Naive thymus-derived CD8-positive, alpha-beta T cell (primary cell): ENCODE measurements around the gene ADIPOR2. TPM values are rescaled to one million over a fixed set of nuclear protein-coding genes. Genes with fewer than 3 reads are reported as not detected.
A peak's percentile ranks its signal among the peaks of the same experiment; 100 is the strongest.

Experiments
- ATAC-seq, 2 donors: fragments of 150-1000 bp; cut with Tn5 transposase in 1 of 2; sonication (Bioruptor Pico), chemical (Tn5 transposase) in 1 of 2; 1 replicate in 1 of 2; 2 replicates in 1 of 2; pipeline ENCODE4 v1.10.0; 2021; ENCODE audit warnings: mild to moderate bottlenecking in 2 of 2, moderate library complexity in 2 of 2
- POLR2A ChIA-PET: fragments of 350-600 bp; sonication (Branson Sonifier 250); formaldehyde crosslinking; loops from one replicate; lab custom pipeline; 2021; ENCODE audit warnings: antibody characterized with exemption; lab: Charles Lee
- DNase-seq, 10 donors: peaks; one replicate each; pipeline versions ENCODE4 v3.0.0 to v3.0.0-alpha.2; 2020 to 2022
- H3K27ac Mint-ChIP-seq, 10 donors: one replicate each; pipeline ENCODE4 v1.8.0; 2020 to 2022; ENCODE audit warnings: mild to moderate bottlenecking in 10 of 10, mixed read lengths in 10 of 10, moderate library complexity in 4 of 10, inconsistent platforms in 1 of 10
- H3K27me3 Mint-ChIP-seq, 5 donors: one replicate each; pipeline ENCODE4 v1.8.0; 2021 to 2022; ENCODE audit warnings: mixed read lengths in 5 of 5
- H3K36me3 Mint-ChIP-seq, 3 donors: one replicate each; pipeline ENCODE4 v1.8.0; 2020 to 2022; ENCODE audit warnings: mixed read lengths in 3 of 3, mild to moderate bottlenecking in 2 of 3, inconsistent platforms in 1 of 3
- H3K4me1 Mint-ChIP-seq, 4 donors: one replicate each; pipeline ENCODE4 v1.8.0; 2021 to 2022; ENCODE audit warnings: mixed read lengths in 4 of 4
- H3K4me3 Mint-ChIP-seq, 10 donors: one replicate each; pipeline ENCODE4 v1.8.0; 2020 to 2022; ENCODE audit warnings: mild to moderate bottlenecking in 10 of 10, mixed read lengths in 10 of 10, moderate library complexity in 6 of 10, inconsistent platforms in 1 of 10
- H3K9me3 Mint-ChIP-seq, 9 donors: one replicate each; pipeline ENCODE4 v1.8.0; 2020 to 2022; ENCODE audit warnings: mixed read lengths in 9 of 9, mild to moderate bottlenecking in 3 of 9, inconsistent platforms in 1 of 9, moderate library complexity in 1 of 9
- polyA plus RNA-seq, 3 donors: library from polyadenylated mRNA; unstranded; fragments of 300-500 nt; fragmentation: Illumina TruSeq; gene quantifications; one replicate each; pipeline ENCODE4 v1.2.3, GENCODE V29; 2021
- total RNA-seq, 8 experiments: library from RNA in 2 of 8; stranded (reverse) in 2 of 8; gene quantifications; one replicate each; pipeline ENCODE4 v1.2.3 and lab custom pipeline; 2021 to 2026

Gene ADIPOR2
- total and polyA plus RNA-seq, 5 experiments from 2014 or later = 2.0 to 39.9 (median 3.2) TPM

GRCh38 chr12:1747609-1748008 is 56.7 kb downstream of the ADIPOR2 start:
- peak overlapping the region in 1 of 10 donors; percentile 15 for H3K27ac Mint-ChIP-seq
- ATAC-seq = no peak

GRCh38 chr12:1749019-1749418 is 58.1 kb downstream of the ADIPOR2 start:
- POLR2A ChIA-PET = no interaction called here
- Mint-ChIP-seq H3K27ac (peak overlapping the region in 1 of 10 donors; percentile 82), H3K36me3 (peaks cover 18 to 44% (median 40%) of the 10 kb centered on the region in 3 donors), H3K4me3 (peak overlapping the region in 1 of 10 donors; percentile 7), H3K4me1 (peaks cover 8 to 42% (median 22%) of the 10 kb centered on the region in 4 donors), H3K9me3 (peaks cover 3 to 28% (median 14%) of the 10 kb centered on the region in 9 donors), H3K27me3 (no peaks in the 10 kb centered on the region)
- DNase-seq = no peak
- no peak for ATAC-seq

More at GRCh38 chr12:1747609-1748008, 56.7 kb downstream of the ADIPOR2 start:
- Mint-ChIP-seq H3K9me3 (peaks cover 3 to 28% (median 14%) of the 10 kb centered on the region in 9 donors), H3K27me3 (no peaks in the 10 kb centered on the region), H3K4me1 (peaks cover 6 to 42% (median 17%) of the 10 kb centered on the region in 4 donors), H3K36me3 (peaks cover 18 to 48% (median 40%) of the 10 kb centered on the region in 3 donors), H3K4me3 (no peak overlapping the region)
- no peak for DNase-seq
- POLR2A ChIA-PET = interaction anchor here (0.6 kb wide), 1 partner anchor 54 kb away, joined by 7 read pairs; no protein-coding TSS in a partner anchor

DNA sequence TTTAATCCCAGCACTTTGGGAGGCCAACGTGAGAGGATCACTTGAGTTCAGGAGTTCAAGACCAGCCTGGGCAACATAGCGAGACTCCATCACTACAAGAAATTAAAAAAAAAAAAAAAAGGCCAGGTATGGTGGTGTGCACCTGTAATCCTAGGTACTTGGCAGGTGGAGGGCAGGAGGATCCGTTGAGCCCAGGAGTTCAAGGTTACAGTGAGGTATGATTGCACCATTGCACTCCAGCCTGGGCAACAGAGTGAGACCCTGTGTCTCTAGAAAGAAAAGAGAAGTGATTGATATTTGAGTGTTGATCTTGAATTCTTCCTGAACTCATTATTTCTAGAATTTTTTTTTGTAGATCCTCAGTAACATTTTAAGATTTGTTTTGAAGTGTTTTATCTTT is 59.4 kb downstream of the ADIPOR2 start:
- H3K27me3 Mint-ChIP-seq = no peaks in the 10 kb centered on the region
- H3K9me3 Mint-ChIP-seq = peaks cover 3 to 28% (median 14%) of the 10 kb centered on the region in 9 donors
- ATAC-seq = no peak
- no peak overlapping the region for H3K27ac Mint-ChIP-seq
- POLR2A ChIA-PET = interaction anchor here (0.7 kb wide), 1 partner anchor 1041 kb away, joined by 4 read pairs; no protein-coding TSS in a partner anchor
- H3K4me3 Mint-ChIP-seq = no peak overlapping the region
- peaks cover 18 to 50% (median 41%) of the 10 kb centered on the region in 3 donors for H3K36me3 Mint-ChIP-seq
- no peak for DNase-seq
- H3K4me1 Mint-ChIP-seq = peaks cover 8 to 39% (median 20%) of the 10 kb centered on the region in 4 donors

DNA sequence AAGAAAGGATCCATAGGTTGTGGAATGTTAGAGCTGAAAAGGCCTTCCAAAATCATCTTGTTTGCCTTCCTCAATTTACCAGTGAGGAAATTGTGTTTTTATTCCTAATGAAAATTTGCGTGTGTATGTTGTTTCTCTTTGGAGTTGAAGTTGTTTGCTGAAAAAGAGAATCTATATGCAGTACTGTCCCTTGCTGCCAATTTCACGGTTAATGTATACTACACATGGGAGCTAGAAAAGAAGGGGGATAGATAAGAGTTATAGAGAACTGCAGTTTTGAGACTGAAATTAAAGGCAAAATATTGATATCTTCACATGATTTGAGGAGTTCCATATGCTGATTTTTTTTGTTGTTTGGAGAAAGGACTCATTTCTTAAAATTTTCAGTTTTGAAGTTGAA is 67.5 kb downstream of the ADIPOR2 start:
- Mint-ChIP-seq H3K36me3 (peaks cover 4 to 71% (median 40%) of the 10 kb centered on the region in 3 donors), H3K9me3 (no peaks in the 10 kb centered on the region), H3K4me3 (no peak overlapping the region), H3K4me1 (peaks cover 6 to 16% (median 6%) of the 10 kb centered on the region in 4 donors), H3K27ac (no peak overlapping the region), H3K27me3 (no peaks in the 10 kb centered on the region)
- ATAC-seq = no peak
- POLR2A ChIA-PET = no interaction called here
- no peak for DNase-seq

- no peak for ATAC-seq
- POLR2A ChIA-PET = no interaction called here
- no peak for DNase-seq
- Mint-ChIP-seq H3K4me1 (peaks cover 6 to 16% (median 7%) of the 10 kb centered on the region in 4 donors), H3K27me3 (no peaks in the 10 kb centered on the region), H3K4me3 (no peak overlapping the region), H3K36me3 (peaks cover 4 to 71% (median 40%) of the 10 kb centered on the region in 3 donors), H3K27ac (peak overlapping the region in 2 of 10 donors; percentile 1 to 25), H3K9me3 (no peaks in the 10 kb centered on the region)
These were observed 68.0 kb downstream of the ADIPOR2 start for GRCh38 chr12:1758887-1759286.

GRCh38 chr12:1760566-1761382 is 69.9 kb downstream of the ADIPOR2 start:
- Mint-ChIP-seq H3K27ac (no peak overlapping the region), H3K36me3 (peaks cover 4 to 66% (median 32%) of the 10 kb centered on the region in 3 donors)
- POLR2A ChIA-PET = no interaction called here

DNA sequence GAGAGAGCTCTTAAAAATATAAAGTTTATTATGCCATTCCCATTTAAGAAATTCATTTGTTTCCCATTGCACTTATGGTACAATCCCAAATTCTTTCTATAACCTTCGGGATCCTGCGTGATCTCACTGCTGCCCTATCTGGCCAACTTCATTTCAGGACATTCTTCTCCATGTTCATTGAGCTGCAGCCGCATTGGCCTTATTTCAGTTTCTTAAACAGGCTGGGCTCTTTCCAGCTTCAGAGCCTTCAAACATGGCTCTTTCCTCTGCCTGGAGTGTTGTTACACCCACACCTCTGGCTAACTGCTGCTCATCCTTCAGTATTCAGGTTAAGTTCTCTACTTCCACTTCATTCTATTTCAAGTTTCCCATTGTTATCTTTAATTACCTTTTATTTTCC is 71.0 kb downstream of the ADIPOR2 start:
- no peak overlapping the region for H3K27ac Mint-ChIP-seq
- ATAC-seq = no peak
- H3K4me1 Mint-ChIP-seq = peaks cover 5 to 25% (median 14%) of the 10 kb centered on the region in 4 donors
- POLR2A ChIA-PET = no interaction called here
- no peak for DNase-seq
- no peaks in the 10 kb centered on the region for H3K27me3 Mint-ChIP-seq
- H3K4me3 Mint-ChIP-seq = no peak overlapping the region
- H3K36me3 Mint-ChIP-seq = peaks cover 0 to 56% (median 28%) of the 10 kb centered on the region in 3 donors
- no peaks in the 10 kb centered on the region for H3K9me3 Mint-ChIP-seq

More at GRCh38 chr12:1760566-1761382, 69.9 kb downstream of the ADIPOR2 start:
- peaks cover 8 to 25% (median 11%) of the 10 kb centered on the region in 4 donors for H3K4me1 Mint-ChIP-seq
- ATAC-seq = no peak
- no peak for DNase-seq
- no peak overlapping the region for H3K4me3 Mint-ChIP-seq
- H3K27me3 Mint-ChIP-seq = no peaks in the 10 kb centered on the region
- H3K9me3 Mint-ChIP-seq = no peaks in the 10 kb centered on the region

GRCh38 chr12:1763153-1763552 is 72.3 kb downstream of the ADIPOR2 start:
- POLR2A ChIA-PET = no interaction called here
- Mint-ChIP-seq H3K4me3 (no peak overlapping the region), H3K4me1 (peaks cover 5 to 30% (median 18%) of the 10 kb centered on the region in 4 donors)

GRCh38 chr12:1766110-1766509 is 75.2 kb downstream of the ADIPOR2 start:
- DNase-seq (no peak), ATAC-seq (no peak)
- POLR2A ChIA-PET = no interaction called here
- Mint-ChIP-seq H3K27ac (peak overlapping the region in 2 of 10 donors; percentile 1 to 41), H3K27me3 (no peaks in the 10 kb centered on the region), H3K9me3 (no peaks in the 10 kb centered on the region), H3K4me1 (peaks cover 3 to 27% (median 20%) of the 10 kb centered on the region in 4 donors), H3K4me3 (no peak overlapping the region), H3K36me3 (peaks cover 0 to 38% (median 5%) of the 10 kb centered on the region in 3 donors)

More at GRCh38 chr12:1763153-1763552, 72.3 kb downstream of the ADIPOR2 start:
- Mint-ChIP-seq H3K27me3 (no peaks in the 10 kb centered on the region), H3K9me3 (no peaks in the 10 kb centered on the region), H3K36me3 (peaks cover 0 to 44% (median 17%) of the 10 kb centered on the region in 3 donors), H3K27ac (no peak overlapping the region)
- no peak for ATAC-seq
- no peak for DNase-seq

- POLR2A ChIA-PET = interaction anchor here (0.6 kb wide), 1 partner anchor 192 kb away, joined by 6 read pairs; no protein-coding TSS in a partner anchor
- Mint-ChIP-seq H3K4me1 (peaks cover 3 to 27% (median 18%) of the 10 kb centered on the region in 4 donors), H3K4me3 (no peak overlapping the region), H3K9me3 (no peaks in the 10 kb centered on the region), H3K36me3 (peaks cover 0 to 35% (median 5%) of the 10 kb centered on the region in 3 donors), H3K27me3 (no peaks in the 10 kb centered on the region), H3K27ac (no peak overlapping the region)
- ATAC-seq (no peak), DNase-seq (no peak)
These were observed 76.7 kb downstream of the ADIPOR2 start for GRCh38 chr12:1767407-1768090.

DNA sequence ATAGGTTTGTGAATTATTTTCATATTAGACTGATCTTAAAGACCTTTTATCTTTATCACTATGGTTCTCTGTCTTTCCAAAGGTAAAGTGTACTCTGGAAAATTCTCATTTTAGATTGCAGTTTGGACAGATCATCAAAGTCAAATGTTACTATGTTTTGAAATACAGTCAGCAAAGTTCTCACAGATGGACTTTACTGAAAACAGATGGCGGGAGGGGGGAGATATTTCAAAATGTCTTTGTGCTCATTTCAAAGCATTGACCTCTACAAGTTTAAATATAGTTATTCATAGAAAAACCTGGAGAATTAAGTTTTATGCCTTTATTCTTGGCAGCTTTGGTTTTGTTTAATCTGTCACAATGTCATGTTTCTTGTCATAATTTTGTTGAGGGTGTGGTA is 77.7 kb downstream of the ADIPOR2 start:
- DNase-seq = no peak
- H3K36me3 Mint-ChIP-seq = peaks cover 0 to 42% (median 10%) of the 10 kb centered on the region in 3 donors
- H3K4me3 Mint-ChIP-seq = no peak overlapping the region
- ATAC-seq = no peak
- no peak overlapping the region for H3K27ac Mint-ChIP-seq
- peaks cover 7 to 22% (median 15%) of the 10 kb centered on the region in 4 donors for H3K4me1 Mint-ChIP-seq
- H3K9me3 Mint-ChIP-seq = no peaks in the 10 kb centered on the region
- POLR2A ChIA-PET = no interaction called here
- H3K27me3 Mint-ChIP-seq = no peaks in the 10 kb centered on the region

DNA sequence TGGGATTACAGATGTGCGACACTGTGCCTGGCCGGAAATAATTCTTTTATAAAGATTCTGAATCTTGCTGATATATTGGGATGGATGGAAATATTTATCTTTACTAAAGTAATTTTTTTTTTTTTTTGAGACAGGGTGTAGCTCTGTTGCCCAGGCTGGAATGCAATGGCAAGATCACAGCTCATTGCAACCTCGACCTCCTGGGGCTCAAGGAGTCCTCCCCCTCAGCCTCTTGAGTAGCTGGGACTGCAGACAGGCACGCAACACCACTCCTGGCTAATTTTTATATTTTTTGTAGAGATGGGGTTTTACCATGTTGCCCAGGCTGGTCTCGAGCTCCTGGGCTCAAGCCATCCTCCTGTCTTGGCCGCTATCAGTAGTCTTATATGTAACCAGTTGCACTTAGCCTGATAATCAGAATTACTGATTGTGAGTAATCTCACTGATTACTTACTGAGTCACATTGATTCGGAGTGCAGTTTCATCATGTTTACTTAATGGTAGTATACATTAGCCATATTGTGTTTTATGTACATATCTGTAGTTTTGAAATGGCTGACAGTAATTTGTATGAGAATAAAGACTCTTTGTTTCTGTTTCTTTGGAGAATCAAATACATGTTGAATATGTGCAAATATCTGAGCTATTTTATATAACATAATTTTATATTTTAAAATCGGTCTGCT is 79.1 kb downstream of the ADIPOR2 start:
- H3K27ac Mint-ChIP-seq = peak overlapping the region in 1 of 10 donors; percentile 84
- no peaks in the 10 kb centered on the region for H3K9me3 Mint-ChIP-seq
- peaks cover 7 to 19% (median 14%) of the 10 kb centered on the region in 4 donors for H3K4me1 Mint-ChIP-seq
- H3K36me3 Mint-ChIP-seq = peaks cover 0 to 44% (median 10%) of the 10 kb centered on the region in 3 donors
- H3K4me3 Mint-ChIP-seq = no peak overlapping the region
- DNase-seq (no peak), ATAC-seq (no peak)
- H3K27me3 Mint-ChIP-seq = no peaks in the 10 kb centered on the region
- POLR2A ChIA-PET = no interaction called here
